DOHH2 (cell line): ENCODE data around the gene PDGFD.

ENCODE experiments used
- H3F3A ChIP-seq: fragments of 200-600 bp; sonication (generic), shearing (Covaris generic); 2 replicates; pipeline ENCODE4 v1.6.0; 2016; ENCODE audit warnings: antibody characterized with exemption, mild to moderate bottlenecking; ENCODE audit not compliant: control insufficient read depth, insufficient read depth
- H3K27ac ChIP-seq: fragments of 200-600 bp; sonication (generic); 2 replicates; pipeline ENCODE4 v1.5.1; 2014; ENCODE audit warnings: low read depth, mild to moderate bottlenecking, low read length, moderate library complexity
- H3K27me3 ChIP-seq: fragments of 200-600 bp; sonication (generic); 2 replicates; pipeline ENCODE4 v1.6.1; 2014; ENCODE audit warnings: mild to moderate bottlenecking, low read length, mixed read lengths; ENCODE audit not compliant: control insufficient read depth
- H3K36me3 ChIP-seq: fragments of 200-600 bp; sonication (generic); 2 replicates; pipeline ENCODE4 v1.6.1; 2014; ENCODE audit warnings: mild to moderate bottlenecking, low read length, moderate library complexity, mixed read lengths; ENCODE audit not compliant: control insufficient read depth
- H3K4me1 ChIP-seq: fragments of 200-600 bp; sonication (generic); 2 replicates; pipeline ENCODE4 v1.6.1; 2014; ENCODE audit warnings: mild to moderate bottlenecking, low read length, mixed read lengths; ENCODE audit not compliant: control insufficient read depth
- H3K4me2 ChIP-seq: fragments of 200-600 bp; sonication (generic); 2 replicates; pipeline ENCODE4 v1.6.0; 2014; ENCODE audit warnings: mild to moderate bottlenecking, low read length, moderate library complexity
- H3K4me3 ChIP-seq: fragments of 200-600 bp; sonication (generic); 2 replicates; pipeline ENCODE4 v1.5.1; 2014; ENCODE audit warnings: mild to moderate bottlenecking, low read length, mixed read lengths
- H3K79me2 ChIP-seq: fragments of 200-600 bp; sonication (generic); 2 replicates; pipeline ENCODE4 v1.6.1; 2014; ENCODE audit warnings: mild to moderate bottlenecking, low read length, mixed read lengths; ENCODE audit not compliant: control insufficient read depth
- H3K9me2 ChIP-seq: fragments of 200-600 bp; sonication (generic); replicated peaks from 2 replicates; pipeline ENCODE4 v1.6.1; 2014; ENCODE audit warnings: mild to moderate bottlenecking, low read length, mixed read lengths; ENCODE audit not compliant: control insufficient read depth
- H3K9me3 ChIP-seq: fragments of 200-600 bp; sonication (generic); 2 replicates; pipeline ENCODE4 v1.6.1; 2014; ENCODE audit warnings: antibody characterized with exemption, low read length, mixed read lengths; ENCODE audit not compliant: control insufficient read depth, insufficient read depth
- H4K20me1 ChIP-seq: fragments of 200-600 bp; sonication (generic); 2 replicates; pipeline ENCODE4 v1.6.0; 2014; ENCODE audit warnings: low read depth, mild to moderate bottlenecking, antibody characterized with exemption, low read length, moderate library complexity; ENCODE audit not compliant: control insufficient read depth, insufficient read depth
- CTCF ChIP-seq: fragments of 200-600 bp; sonication (generic); IDR thresholded peaks from one replicate; pipeline ENCODE4 v1.5.1; 2014; ENCODE audit warnings: antibody characterized with exemption, mild to moderate bottlenecking, low read depth, low read length; ENCODE audit not compliant: poor library complexity, severe bottlenecking
- EZH2phosphoT487 ChIP-seq: fragments of 200-600 bp; sonication (generic); IDR thresholded peaks from 2 replicates; pipeline ENCODE4 v1.6.1; 2017; ENCODE audit warnings: borderline replicate concordance, mild to moderate bottlenecking, antibody characterized with exemption, low read length, moderate library complexity, mixed read lengths

Gene PDGFD

DNA sequence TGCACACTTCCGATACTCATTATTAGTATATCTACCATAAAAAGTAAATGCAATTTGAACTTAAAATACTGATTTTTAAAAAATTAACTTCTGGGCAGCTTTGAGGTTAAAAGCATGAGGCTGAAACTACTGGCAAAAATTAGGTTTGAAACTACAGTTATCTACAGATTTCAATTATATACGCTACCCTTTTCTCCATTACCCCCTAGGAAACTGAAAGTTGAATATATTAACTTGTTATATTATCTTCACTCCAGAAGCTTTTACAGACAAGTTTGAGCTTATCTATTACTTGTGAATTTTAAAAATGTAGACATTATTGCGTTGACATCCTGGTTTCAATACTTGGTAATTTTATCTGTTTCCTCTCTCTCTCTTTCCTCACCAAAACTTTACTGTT lies 224.3 kb downstream of the PDGFD start:
- no peaks in the 10 kb centered on the region for H3K9me2 ChIP-seq
- no peak overlapping the region for H3K27ac ChIP-seq
- no peaks in the 10 kb centered on the region for H3K27me3 ChIP-seq
- H3K4me3 ChIP-seq: no peak overlapping the region
- no peaks in the 10 kb centered on the region for H3K4me1 ChIP-seq
- H3K36me3 ChIP-seq: no peaks in the 10 kb centered on the region
- TF ChIP-seq CTCF (no peak), EZH2phosphoT487 (no peak)
- H3K9me3 ChIP-seq: no peaks in the 10 kb centered on the region
- H3K4me2 ChIP-seq: no peak overlapping the region
- H3K79me2 ChIP-seq: no peaks in the 10 kb centered on the region
- H3F3A ChIP-seq: no peaks in the 10 kb centered on the region
- no peaks in the 10 kb centered on the region for H4K20me1 ChIP-seq

DNA sequence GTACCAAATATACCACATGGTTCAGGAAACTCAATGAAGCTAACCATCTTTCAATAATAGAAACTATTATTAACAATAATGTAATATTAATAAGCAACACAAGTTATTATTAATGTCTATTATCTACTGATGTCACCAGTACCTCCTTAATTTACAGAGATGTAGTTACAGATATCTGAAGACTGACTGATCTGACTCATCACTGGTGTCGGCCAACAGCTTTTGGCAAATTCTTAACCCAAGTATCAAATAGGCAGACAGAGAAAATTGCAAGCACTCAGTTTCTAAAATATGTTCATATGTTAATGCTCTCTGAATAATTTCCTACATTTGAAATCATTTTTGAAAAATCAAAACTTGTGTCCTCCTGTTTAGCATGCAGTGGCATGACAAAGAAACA lies 227.9 kb downstream of the PDGFD start:
- Histone ChIP-seq H4K20me1 (no peaks in the 10 kb centered on the region), H3K79me2 (no peaks in the 10 kb centered on the region), H3K9me3 (no peaks in the 10 kb centered on the region), H3K36me3 (no peaks in the 10 kb centered on the region), H3F3A (no peaks in the 10 kb centered on the region), H3K9me2 (no peaks in the 10 kb centered on the region), H3K4me1 (no peaks in the 10 kb centered on the region), H3K4me3 (no peak overlapping the region), H3K27me3 (no peaks in the 10 kb centered on the region), H3K27ac (no peak overlapping the region), H3K4me2 (no peak overlapping the region)
- TF ChIP-seq CTCF (no peak), EZH2phosphoT487 (no peak)

DNA sequence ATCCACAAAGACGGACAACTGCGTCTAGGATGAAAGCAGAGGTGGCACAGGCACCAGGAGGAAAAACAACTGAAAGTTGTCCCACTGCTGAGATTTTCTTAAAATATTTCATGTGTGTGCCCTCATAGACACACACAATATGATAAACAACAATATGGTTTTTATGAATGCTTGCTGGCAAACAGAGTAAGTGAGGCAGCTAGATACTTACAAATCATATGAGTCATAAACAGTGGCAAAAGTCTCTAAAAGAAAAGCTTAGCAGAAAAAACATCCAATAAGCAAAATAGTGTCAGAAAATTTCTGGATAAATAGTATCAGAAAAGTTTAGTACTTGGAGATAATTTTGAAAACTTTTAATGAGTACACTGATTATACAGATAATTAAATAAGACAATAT lies 228.7 kb downstream of the PDGFD start:
- no peaks in the 10 kb centered on the region for H3K36me3 ChIP-seq
- H3K9me2 ChIP-seq: no peaks in the 10 kb centered on the region
- no peak overlapping the region for H3K27ac ChIP-seq
- H3K4me3 ChIP-seq: no peak overlapping the region
- no peaks in the 10 kb centered on the region for H4K20me1 ChIP-seq
- peaks cover 6% of the 10 kb centered on the region for H3K4me1 ChIP-seq
- no peak for TF ChIP-seq EZH2phosphoT487
- no peak for TF ChIP-seq CTCF
- no peaks in the 10 kb centered on the region for H3K9me3 ChIP-seq
- no peaks in the 10 kb centered on the region for H3K27me3 ChIP-seq
- H3K79me2 ChIP-seq: no peaks in the 10 kb centered on the region
- no peaks in the 10 kb centered on the region for H3F3A ChIP-seq
- H3K4me2 ChIP-seq: no peak overlapping the region
